H9 (cell line): ENCODE results near the gene FAM9C. TPM values are rescaled to one million over a fixed set of nuclear protein-coding genes. Genes with fewer than 3 reads are reported as not detected.

Experiments used
- DNase-seq: peaks from one replicate; pipeline ENCODE4 v3.0.0-alpha.2; 2017
- H2AFZ ChIP-seq: one replicate; pipeline ENCODE4 v1.6.1; 2013; ENCODE audit warnings: mild to moderate bottlenecking, low read length, control low read depth, moderate library complexity
- H2AK5ac ChIP-seq: 2 replicates; pipeline ENCODE4 v1.6.1; 2013; ENCODE audit warnings: low read length, control low read depth, mixed read lengths; ENCODE audit not compliant: insufficient read length
- H2BK120ac ChIP-seq: one replicate; pipeline ENCODE4 v1.6.1; 2013; ENCODE audit warnings: low read depth, mild to moderate bottlenecking, low read length, control low read depth, inconsistent platforms; ENCODE audit not compliant: poor library complexity, severe bottlenecking
- H2BK12ac ChIP-seq: 2 replicates; pipeline ENCODE4 v1.6.1; 2013; ENCODE audit warnings: low read length, control low read depth, mixed read lengths, low read depth; ENCODE audit not compliant: insufficient read length
- H2BK15ac ChIP-seq: 2 replicates; pipeline ENCODE4 v1.6.1; 2013; ENCODE audit warnings: low read depth, low read length, control low read depth
- H2BK20ac ChIP-seq: one replicate; pipeline ENCODE4 v1.6.1; 2013; ENCODE audit warnings: low read depth, mild to moderate bottlenecking, low read length, control low read depth, inconsistent platforms; ENCODE audit not compliant: poor library complexity, severe bottlenecking
- H2BK5ac ChIP-seq: 2 replicates; pipeline ENCODE4 v1.6.1; 2013; ENCODE audit warnings: low read length, control low read depth, mixed read lengths; ENCODE audit not compliant: insufficient read length
- H3K14ac ChIP-seq: 2 replicates; pipeline ENCODE4 v1.6.1; 2013; ENCODE audit warnings: low read length, control low read depth; ENCODE audit not compliant: insufficient read depth
- H3K18ac ChIP-seq: 2 replicates; pipeline ENCODE4 v1.6.1; 2013; ENCODE audit warnings: low read depth, mild to moderate bottlenecking, mixed read lengths, low read length, control low read depth; ENCODE audit not compliant: insufficient read length
- H3K23ac ChIP-seq: 2 replicates; pipeline ENCODE4 v1.6.1; 2013; ENCODE audit warnings: low read length, control low read depth, mixed read lengths, low read depth; ENCODE audit not compliant: insufficient read length
- H3K23me2 ChIP-seq: 2 replicates; pipeline ENCODE4 v1.6.1; 2013; ENCODE audit warnings: low read depth, mild to moderate bottlenecking, mixed read lengths, low read length, control low read depth; ENCODE audit not compliant: insufficient read length, poor library complexity, severe bottlenecking
- H3K27ac ChIP-seq: 2 replicates; pipeline ENCODE4 v1.5.1; 2013; ENCODE audit warnings: low read length, control low read depth, mixed read lengths, low read depth; ENCODE audit not compliant: insufficient read length
- H3K27me3 ChIP-seq: 2 replicates; pipeline ENCODE4 v1.6.1; 2013; ENCODE audit warnings: low read length, control low read depth, inconsistent platforms; ENCODE audit not compliant: insufficient read depth
- H3K4ac ChIP-seq: 2 replicates; pipeline ENCODE4 v1.6.1; 2013; ENCODE audit warnings: low read depth, mild to moderate bottlenecking, control low read depth, inconsistent platforms, low read length, moderate library complexity
- H3K4me1 ChIP-seq: 2 replicates; pipeline ENCODE4 v1.6.1; 2013; ENCODE audit warnings: low read length, control low read depth, inconsistent platforms; ENCODE audit not compliant: insufficient read depth
- H3K4me2 ChIP-seq: 2 replicates; pipeline ENCODE4 v1.6.1; 2013; ENCODE audit warnings: low read length, control low read depth, mixed read lengths; ENCODE audit not compliant: insufficient read length, insufficient read depth
- H3K56ac ChIP-seq: 2 replicates; pipeline ENCODE4 v1.6.1; 2013; ENCODE audit warnings: low read depth, mild to moderate bottlenecking, mixed read lengths, low read length, control low read depth; ENCODE audit not compliant: insufficient read length
- H3K79me1 ChIP-seq: 2 replicates; pipeline ENCODE4 v1.6.1; 2013; ENCODE audit warnings: low read depth, mild to moderate bottlenecking, moderate library complexity, low read length, control low read depth, inconsistent platforms; ENCODE audit not compliant: insufficient read depth, poor library complexity, severe bottlenecking
- H3K79me2 ChIP-seq: 2 replicates; pipeline ENCODE4 v1.6.1; 2013; ENCODE audit warnings: low read length, control low read depth, inconsistent platforms; ENCODE audit not compliant: insufficient read depth
- H3K9ac ChIP-seq: 2 replicates; pipeline ENCODE4 v1.6.1; 2013; ENCODE audit warnings: low read length, control low read depth, mixed read lengths; ENCODE audit not compliant: insufficient read length; ENCODE audit errors: extremely low read depth
- H3K9me3 ChIP-seq: one replicate; pipeline ENCODE4 v1.6.1; 2013; ENCODE audit warnings: low read depth, low read length, inconsistent platforms; ENCODE audit not compliant: control insufficient read depth
- H3T11ph ChIP-seq: one replicate; pipeline ENCODE4 v1.6.1; 2013; ENCODE audit warnings: mild to moderate bottlenecking, low read length, control low read depth, inconsistent platforms
- H4K20me1 ChIP-seq: one replicate; pipeline ENCODE4 v1.6.1; 2013; ENCODE audit not compliant: control insufficient read depth, insufficient read length, insufficient read depth
- H4K5ac ChIP-seq: 2 replicates; pipeline ENCODE4 v1.6.1; 2013; ENCODE audit warnings: low read depth, mild to moderate bottlenecking, mixed read lengths, low read length, control low read depth; ENCODE audit not compliant: insufficient read length
- H4K8ac ChIP-seq: replicated peaks from 2 replicates; pipeline ENCODE4 v1.6.1; 2013; ENCODE audit warnings: low read length, control low read depth, mixed read lengths, low read depth; ENCODE audit not compliant: insufficient read length
- H4K91ac ChIP-seq: 2 replicates; pipeline ENCODE4 v1.6.1; 2013; ENCODE audit warnings: low read depth, mild to moderate bottlenecking, moderate library complexity, mixed read lengths, low read length, control low read depth; ENCODE audit not compliant: insufficient read length
- H3K27ac Mint-ChIP-seq, 3 experiments: 2 replicates in 2 of 3; 3 replicates in 1 of 3; pipeline ENCODE4 v1.8.0; 2020 to 2021; ENCODE audit warnings: mixed read lengths in 3 of 3, mild to moderate bottlenecking in 1 of 3, moderate library complexity in 1 of 3
- H3K27me3 Mint-ChIP-seq: 2 replicates; pipeline ENCODE4 v1.8.0; 2021; ENCODE audit warnings: low read depth, mild to moderate bottlenecking, moderate library complexity, mixed read lengths
- H3K36me3 Mint-ChIP-seq, 3 experiments: 2 replicates in 2 of 3; 3 replicates in 1 of 3; pipeline ENCODE4 v1.8.0; 2020 to 2021; ENCODE audit warnings: low read depth in 3 of 3, mixed read lengths in 3 of 3; ENCODE audit not compliant: insufficient read depth in 1 of 3
- H3K4me1 Mint-ChIP-seq, 2 experiments: 2 replicates each; pipeline ENCODE4 v1.8.0; 2020; ENCODE audit warnings: mixed read lengths in 2 of 2
- H3K4me3 Mint-ChIP-seq, 2 experiments: 2 replicates in 1 of 2; 3 replicates in 1 of 2; pipeline ENCODE4 v1.8.0; 2020 to 2021; ENCODE audit warnings: mild to moderate bottlenecking in 2 of 2, mixed read lengths in 2 of 2, moderate library complexity in 1 of 2
- H3K9me3 Mint-ChIP-seq, 2 experiments: 2 replicates in 1 of 2; 3 replicates in 1 of 2; pipeline ENCODE4 v1.8.0; 2020; ENCODE audit warnings: mild to moderate bottlenecking in 2 of 2, mixed read lengths in 2 of 2, moderate library complexity in 1 of 2
- WGBS: extraction: QIAGEN DNeasy Blood & Tissue Kit; methylation state at CpG from one replicate; pipeline ENCODE4 v1.1.7; 2013; ENCODE audit warnings: missing lambda C conversion rate, low lambda C conversion rate, mixed read lengths; ENCODE audit not compliant: insufficient read length; ENCODE audit errors: extremely low coverage; 5-methylcytosine and 5-hydroxymethylcytosine counted together
- total RNA-seq: library from RNA; stranded (reverse); gene quantifications from 2 replicates; pipeline ENCODE4 v1.2.1, GENCODE V29; 2021
- TF ChIP-seq, protein P1 (sequence below): fragments of 200-600 bp; sonication (generic); conservative IDR thresholded peaks from 3 replicates; pipeline ENCODE4 v1.8.0; 2021; ENCODE audit warnings: antibody characterized with exemption, mild to moderate bottlenecking

The FAM9C gene
- total RNA-seq, 1 experiment from 2014 or later, result not detected

DNA sequence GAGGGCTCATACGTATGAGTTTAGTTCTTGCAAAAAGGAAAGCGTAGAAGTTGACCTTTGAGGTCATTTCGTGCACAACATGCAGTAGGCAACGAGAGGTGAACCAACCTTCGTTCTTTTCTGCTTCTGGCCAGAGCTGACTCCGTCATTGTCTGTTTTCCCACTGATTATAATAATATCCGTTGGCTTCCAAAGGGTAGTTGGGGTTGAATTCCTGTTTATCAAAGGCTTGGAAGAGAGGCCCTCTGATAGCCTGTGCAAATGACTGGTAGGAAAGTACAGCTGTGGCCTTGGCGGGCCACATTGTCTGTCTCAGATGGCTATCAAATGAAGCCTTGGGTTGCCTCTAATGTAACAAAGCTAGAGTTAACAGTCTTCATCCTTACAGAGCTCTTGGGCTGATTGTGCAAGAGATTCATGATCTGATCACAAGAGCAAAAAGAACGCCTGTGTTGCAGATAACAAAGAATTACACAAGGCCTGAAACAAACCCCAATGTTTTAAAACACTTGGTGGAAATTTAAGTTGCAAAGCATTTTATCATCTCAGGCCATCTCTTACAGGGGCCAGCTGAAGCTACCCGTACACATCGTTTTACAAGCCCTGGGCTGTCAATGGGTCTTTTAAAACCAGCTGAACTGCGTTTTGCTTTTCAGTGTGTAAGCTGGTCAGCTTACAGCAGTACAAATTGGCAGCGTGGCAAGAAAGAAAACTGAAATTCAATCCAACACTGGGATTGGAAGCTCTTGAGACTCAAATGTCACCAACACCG lies 46.1 kb upstream of the FAM9C start:
- H4K5ac ChIP-seq, result no peak overlapping the region
- H2AFZ ChIP-seq, result no peak overlapping the region
- H4K91ac ChIP-seq, result no peak overlapping the region
- H2BK15ac ChIP-seq, result no peak overlapping the region
- H3K9me3 ChIP-seq, result no peaks in the 10 kb centered on the region
- no peak overlapping the region for H3K4me2 ChIP-seq
- no peak overlapping the region for H2BK5ac ChIP-seq
- no peaks in the 10 kb centered on the region for H3K27me3 ChIP-seq
- no peak overlapping the region for H2AK5ac ChIP-seq
- H2BK20ac ChIP-seq, result no peak overlapping the region
- H4K20me1 ChIP-seq, result no peaks in the 10 kb centered on the region
- H3K18ac ChIP-seq, result no peak overlapping the region
- H4K8ac ChIP-seq, result no peak overlapping the region
- H3K79me1 ChIP-seq, result no peaks in the 10 kb centered on the region
- no peak overlapping the region for H3K27ac ChIP-seq
- H3K4me1 ChIP-seq, result no peaks in the 10 kb centered on the region; the same call in 1 of the 2 replicates
- H3K4ac ChIP-seq, result no peak overlapping the region
- TF ChIP-seq, protein P1, sequence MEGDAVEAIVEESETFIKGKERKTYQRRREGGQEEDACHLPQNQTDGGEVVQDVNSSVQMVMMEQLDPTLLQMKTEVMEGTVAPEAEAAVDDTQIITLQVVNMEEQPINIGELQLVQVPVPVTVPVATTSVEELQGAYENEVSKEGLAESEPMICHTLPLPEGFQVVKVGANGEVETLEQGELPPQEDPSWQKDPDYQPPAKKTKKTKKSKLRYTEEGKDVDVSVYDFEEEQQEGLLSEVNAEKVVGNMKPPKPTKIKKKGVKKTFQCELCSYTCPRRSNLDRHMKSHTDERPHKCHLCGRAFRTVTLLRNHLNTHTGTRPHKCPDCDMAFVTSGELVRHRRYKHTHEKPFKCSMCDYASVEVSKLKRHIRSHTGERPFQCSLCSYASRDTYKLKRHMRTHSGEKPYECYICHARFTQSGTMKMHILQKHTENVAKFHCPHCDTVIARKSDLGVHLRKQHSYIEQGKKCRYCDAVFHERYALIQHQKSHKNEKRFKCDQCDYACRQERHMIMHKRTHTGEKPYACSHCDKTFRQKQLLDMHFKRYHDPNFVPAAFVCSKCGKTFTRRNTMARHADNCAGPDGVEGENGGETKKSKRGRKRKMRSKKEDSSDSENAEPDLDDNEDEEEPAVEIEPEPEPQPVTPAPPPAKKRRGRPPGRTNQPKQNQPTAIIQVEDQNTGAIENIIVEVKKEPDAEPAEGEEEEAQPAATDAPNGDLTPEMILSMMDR, result no peak
- no CpG with 5 or more reads among the region's 14 CpGs for WGBS
- no peak overlapping the region for H3K27ac Mint-ChIP-seq
- peaks cover 5 to 6% of the 10 kb centered on the region in 2 experiments; a peak in 3 of 4 replicates for H3K4me1 Mint-ChIP-seq
- no peak overlapping the region for H3K4me3 Mint-ChIP-seq
- H3T11ph ChIP-seq, result no peak overlapping the region
- H2BK120ac ChIP-seq, result no peak overlapping the region
- H3K9me3 Mint-ChIP-seq, result peaks cover 67% of the 10 kb centered on the region in 2 experiments
- H3K23ac ChIP-seq, result no peak overlapping the region
- H3K56ac ChIP-seq, result no peak overlapping the region
- no peak overlapping the region for H3K9ac ChIP-seq
- H3K27me3 Mint-ChIP-seq, result no peaks in the 10 kb centered on the region
- H2BK12ac ChIP-seq, result no peak overlapping the region
- H3K14ac ChIP-seq, result no peak overlapping the region
- H3K36me3 Mint-ChIP-seq, result peaks cover 4 to 8% (median 7%) of the 10 kb centered on the region in 3 experiments; a peak in 4 of 7 replicates
- no peak for DNase-seq
- H3K23me2 ChIP-seq, result no peaks in the 10 kb centered on the region
- no peaks in the 10 kb centered on the region for H3K79me2 ChIP-seq
